Endometrial microvascular endothelial cells (primary cell): ENCODE measurements around the gene PRR23B. TPM values are rescaled to one million over a fixed set of nuclear protein-coding genes. Genes with fewer than 3 reads are reported as not detected.

Experiments used
- in situ Hi-C: cut with HindIII; loops from 2 replicates; pipeline ENCODE4 v1.10.0; 2017; ENCODE audit warnings: low sequenced_read_pairs, low pct_unique_long_range_greater_than_20kb; ENCODE audit errors: inconsistent ontology term
- total RNA-seq: library from RNA; depleted of rRNA; stranded (reverse); fragments of >200 nt; gene quantifications from one replicate; pipeline ENCODE4 v1.2.3, GENCODE V29; 2015; ENCODE audit errors: inconsistent ontology term

The PRR23B gene
- total RNA-seq, 1 donor from 2014 or later, result not detected

GRCh38 chr3:138984816-138985215 is 35.9 kb downstream of the PRR23B start:
- in situ Hi-C loops, result no loop called here

GRCh38 chr3:138976047-138976446 is 44.7 kb downstream of the PRR23B start:
- in situ Hi-C loops, result no loop called here

GRCh38 chr3:138975351-138975750 is 45.4 kb downstream of the PRR23B start:
- in situ Hi-C loops, result no loop called here

- in situ Hi-C loops, result no loop called here
Measured at GRCh38 chr3:138974462-138974861, 46.3 kb downstream of the PRR23B start.

- in situ Hi-C loops, result no loop called here
Measured at GRCh38 chr3:138972941-138973340, 47.8 kb downstream of the PRR23B start.

GRCh38 chr3:138971766-138972320 is 48.9 kb downstream of the PRR23B start:
- in situ Hi-C loops, result no loop called here

Other genes starting within 250 kb of the PRR23B start
- gene PIK3CB, start 186.0 kb downstream of the PRR23B start, total RNA-seq, result 29.4 TPM
- gene FOXL2, start 73.8 kb downstream of the PRR23B start, total RNA-seq, result not detected
- not detected for gene FOXL2NB, start 73.7 kb downstream of the PRR23B start, total RNA-seq
- gene PRR23A, start 14.7 kb downstream of the PRR23B start, total RNA-seq, result not detected
- gene PRR23C, start 24.0 kb upstream of the PRR23B start, total RNA-seq, result not detected